ENCODE results near the gene CDH26.

The CDH26 gene

DNA sequence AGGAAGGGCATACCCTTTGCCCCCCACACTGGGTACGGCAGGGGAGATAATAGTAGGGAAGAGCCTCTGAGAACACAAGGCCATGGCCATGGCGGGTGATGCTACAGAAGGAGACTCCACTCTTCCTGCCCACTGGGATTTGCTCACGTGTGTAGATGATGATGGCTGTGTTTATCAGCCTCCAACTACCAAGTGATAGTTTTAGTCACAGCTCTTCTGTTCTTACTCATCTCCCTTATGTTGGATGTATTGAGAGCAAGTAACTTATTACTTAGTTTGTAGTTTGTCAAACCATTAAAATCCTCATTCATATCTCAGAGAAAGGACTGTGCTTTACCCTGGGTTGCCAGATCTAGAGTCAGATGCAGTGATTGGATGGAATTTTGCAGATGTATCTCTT lies 66.0 kb downstream of the CDH26 start:
- TF ChIP-seq, protein P1, sequence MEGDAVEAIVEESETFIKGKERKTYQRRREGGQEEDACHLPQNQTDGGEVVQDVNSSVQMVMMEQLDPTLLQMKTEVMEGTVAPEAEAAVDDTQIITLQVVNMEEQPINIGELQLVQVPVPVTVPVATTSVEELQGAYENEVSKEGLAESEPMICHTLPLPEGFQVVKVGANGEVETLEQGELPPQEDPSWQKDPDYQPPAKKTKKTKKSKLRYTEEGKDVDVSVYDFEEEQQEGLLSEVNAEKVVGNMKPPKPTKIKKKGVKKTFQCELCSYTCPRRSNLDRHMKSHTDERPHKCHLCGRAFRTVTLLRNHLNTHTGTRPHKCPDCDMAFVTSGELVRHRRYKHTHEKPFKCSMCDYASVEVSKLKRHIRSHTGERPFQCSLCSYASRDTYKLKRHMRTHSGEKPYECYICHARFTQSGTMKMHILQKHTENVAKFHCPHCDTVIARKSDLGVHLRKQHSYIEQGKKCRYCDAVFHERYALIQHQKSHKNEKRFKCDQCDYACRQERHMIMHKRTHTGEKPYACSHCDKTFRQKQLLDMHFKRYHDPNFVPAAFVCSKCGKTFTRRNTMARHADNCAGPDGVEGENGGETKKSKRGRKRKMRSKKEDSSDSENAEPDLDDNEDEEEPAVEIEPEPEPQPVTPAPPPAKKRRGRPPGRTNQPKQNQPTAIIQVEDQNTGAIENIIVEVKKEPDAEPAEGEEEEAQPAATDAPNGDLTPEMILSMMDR (IDR thresholded peaks at IDR 0.05; ENCODE audit: borderline replicate concordance, insufficient read depth, low read depth, low read length): no peak
- no peak overlapping the region for H3K4me3 ChIP-seq (ENCODE audit: low read depth, low read length)

- TF ChIP-seq, protein P1 (IDR thresholded peaks at IDR 0.05; ENCODE audit: borderline replicate concordance, insufficient read depth, low read depth, low read length): no peak
- H3K4me3 ChIP-seq (ENCODE audit: low read depth, low read length): no peak overlapping the region
These were observed 66.6 kb downstream of the CDH26 start for GRCh38 chr20:60024801-60025200.

- TF ChIP-seq, protein P1 (IDR thresholded peaks at IDR 0.05; ENCODE audit: borderline replicate concordance, insufficient read depth, low read depth, low read length): no peak
These were observed 67.8 kb downstream of the CDH26 start for GRCh38 chr20:60026010-60026409.

DNA sequence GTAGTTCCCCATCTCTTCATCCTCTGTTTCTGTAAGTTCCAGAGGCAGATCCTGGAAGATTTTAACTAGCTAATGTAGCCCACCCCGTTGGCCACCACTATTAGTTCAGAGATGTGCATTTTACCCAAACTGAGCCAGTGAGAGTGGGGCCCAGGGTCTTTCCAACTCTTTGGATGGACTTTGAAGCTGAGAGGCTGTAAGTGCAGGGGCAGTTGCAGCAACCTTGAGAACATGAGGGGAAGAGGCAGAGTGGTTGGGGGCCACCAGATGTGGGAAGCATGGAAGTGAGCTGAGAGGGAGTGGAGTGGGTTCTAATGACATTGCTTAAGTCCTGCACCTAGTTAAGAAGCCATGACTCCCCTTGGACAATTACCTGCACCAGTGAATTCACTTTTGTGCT lies 72.2 kb downstream of the CDH26 start:
- no peak overlapping the region for H3K4me3 ChIP-seq (ENCODE audit: low read depth, low read length)
- TF ChIP-seq, protein P1 (IDR thresholded peaks at IDR 0.05; ENCODE audit: borderline replicate concordance, insufficient read depth, low read depth, low read length): no peak

More at GRCh38 chr20:60026010-60026409, 67.8 kb downstream of the CDH26 start:
- no peak overlapping the region for H3K4me3 ChIP-seq (ENCODE audit: low read depth, low read length)

DNA sequence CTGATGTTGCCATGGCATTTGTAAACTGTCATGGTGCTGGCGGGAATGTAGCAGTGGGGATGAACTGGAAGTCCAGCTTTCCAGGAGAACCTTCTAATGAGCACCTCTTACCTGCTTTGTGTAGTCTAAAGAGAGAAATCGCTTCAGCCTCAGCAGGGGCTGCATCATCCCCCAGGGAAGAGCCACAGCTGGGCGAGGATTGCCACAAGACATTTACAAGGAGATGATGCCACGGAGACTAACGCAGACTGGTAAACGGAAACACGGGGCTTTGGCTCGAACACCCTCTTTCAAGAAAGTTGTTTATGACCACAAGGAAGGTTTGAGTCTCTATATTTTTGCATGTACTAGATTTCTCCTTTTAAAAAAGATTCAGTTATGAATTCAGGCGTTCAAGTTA lies 72.9 kb downstream of the CDH26 start:
- TF ChIP-seq, protein P1 (IDR thresholded peaks at IDR 0.05; ENCODE audit: borderline replicate concordance, insufficient read depth, low read depth, low read length): no peak

DNA sequence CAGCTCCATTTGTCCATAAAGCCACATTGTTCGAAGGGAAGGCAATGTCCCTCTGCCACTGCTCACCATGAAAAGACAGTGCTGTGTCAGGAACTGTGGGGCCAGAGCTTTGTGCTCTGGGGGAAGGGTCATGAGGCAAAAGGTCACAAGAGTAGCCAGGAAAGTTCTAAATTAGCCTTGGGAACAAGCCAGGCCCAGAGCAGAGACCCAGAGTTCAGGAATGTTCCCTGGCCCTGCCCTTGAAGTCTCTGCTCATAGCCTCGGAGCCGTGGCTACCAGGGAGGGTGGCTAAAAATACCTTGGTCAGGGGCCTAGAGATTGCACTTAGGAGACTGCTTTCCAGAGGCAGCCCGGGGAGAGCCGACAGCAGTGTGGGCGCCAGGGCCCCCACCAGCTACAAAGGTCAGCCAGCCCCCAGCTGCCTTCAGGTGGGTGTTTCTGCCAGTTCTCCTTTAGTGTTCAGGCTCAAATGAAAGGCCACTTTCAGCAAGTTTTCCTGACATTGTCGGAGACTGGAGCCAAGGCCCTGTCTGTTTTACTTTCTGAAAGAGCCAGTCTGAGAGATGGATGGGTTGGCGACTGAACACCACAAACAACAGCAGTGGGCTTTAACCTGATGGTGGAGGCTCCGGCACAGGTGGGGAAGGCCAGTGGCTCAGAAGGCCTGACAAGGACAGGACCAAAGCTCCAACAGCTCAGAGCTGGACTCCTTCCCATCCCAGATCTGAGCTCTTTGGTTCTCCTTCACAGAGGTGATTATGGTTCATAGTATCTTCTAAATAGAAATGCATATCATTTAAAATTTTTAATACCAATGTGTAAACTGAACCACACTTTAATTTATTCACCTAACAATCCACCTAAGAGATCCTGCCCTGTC lies 76.2 kb downstream of the CDH26 start:
- no peak overlapping the region for H3K4me3 ChIP-seq (ENCODE audit: low read depth, low read length)
- TF ChIP-seq, protein P1 (IDR thresholded peaks at IDR 0.05; ENCODE audit: borderline replicate concordance, insufficient read depth, low read depth, low read length): no peak

More for the DNA sequence above, 72.9 kb downstream of the CDH26 start:
- no peak overlapping the region for H3K4me3 ChIP-seq (ENCODE audit: low read depth, low read length)

DNA sequence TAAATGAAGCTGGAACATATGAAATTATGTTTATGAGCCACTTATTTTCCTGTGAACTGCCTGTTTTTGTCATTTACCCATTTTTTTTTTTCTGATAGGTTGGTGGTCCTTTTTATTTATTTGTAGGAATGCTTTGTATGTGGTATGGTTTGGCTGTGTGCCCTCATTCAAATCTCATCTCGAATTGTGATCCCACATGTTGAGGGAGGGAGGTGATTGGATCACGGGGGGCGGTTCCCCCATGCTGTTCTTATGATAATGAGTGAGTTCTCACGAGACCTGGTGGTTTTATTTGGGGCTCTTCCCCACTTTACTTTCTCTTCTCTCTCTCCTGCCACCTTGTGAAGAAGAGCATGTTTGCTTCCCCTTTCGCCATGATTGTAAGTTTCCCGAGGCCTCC lies 77.3 kb downstream of the CDH26 start:
- TF ChIP-seq, protein P1 (IDR thresholded peaks at IDR 0.05; ENCODE audit: borderline replicate concordance, insufficient read depth, low read depth, low read length): no peak
- no peak overlapping the region for H3K4me3 ChIP-seq (ENCODE audit: low read depth, low read length)

Data from GM12875 (cell line).